OCI-LY1 (cell line): ENCODE data around the gene ADGRG3.

ENCODE experiments used
- EZH2 ChIP-seq: fragments of 200-600 bp; sonication (generic), shearing (Covaris generic); IDR thresholded peaks from 2 replicates; pipeline ENCODE4 v1.8.0; 2017; ENCODE audit warnings: borderline replicate concordance, mixed run types, mild to moderate bottlenecking, antibody characterized with exemption, low read length, moderate library complexity, mixed read lengths
- TF ChIP-seq, protein P1 (sequence below): fragments of 200-600 bp; sonication (generic), shearing (Covaris generic); IDR thresholded peaks from 2 replicates; pipeline ENCODE4 v1.5.1; 2017; ENCODE audit warnings: mild to moderate bottlenecking, antibody characterized with exemption, low read length, moderate library complexity, mixed read lengths

DNA sequence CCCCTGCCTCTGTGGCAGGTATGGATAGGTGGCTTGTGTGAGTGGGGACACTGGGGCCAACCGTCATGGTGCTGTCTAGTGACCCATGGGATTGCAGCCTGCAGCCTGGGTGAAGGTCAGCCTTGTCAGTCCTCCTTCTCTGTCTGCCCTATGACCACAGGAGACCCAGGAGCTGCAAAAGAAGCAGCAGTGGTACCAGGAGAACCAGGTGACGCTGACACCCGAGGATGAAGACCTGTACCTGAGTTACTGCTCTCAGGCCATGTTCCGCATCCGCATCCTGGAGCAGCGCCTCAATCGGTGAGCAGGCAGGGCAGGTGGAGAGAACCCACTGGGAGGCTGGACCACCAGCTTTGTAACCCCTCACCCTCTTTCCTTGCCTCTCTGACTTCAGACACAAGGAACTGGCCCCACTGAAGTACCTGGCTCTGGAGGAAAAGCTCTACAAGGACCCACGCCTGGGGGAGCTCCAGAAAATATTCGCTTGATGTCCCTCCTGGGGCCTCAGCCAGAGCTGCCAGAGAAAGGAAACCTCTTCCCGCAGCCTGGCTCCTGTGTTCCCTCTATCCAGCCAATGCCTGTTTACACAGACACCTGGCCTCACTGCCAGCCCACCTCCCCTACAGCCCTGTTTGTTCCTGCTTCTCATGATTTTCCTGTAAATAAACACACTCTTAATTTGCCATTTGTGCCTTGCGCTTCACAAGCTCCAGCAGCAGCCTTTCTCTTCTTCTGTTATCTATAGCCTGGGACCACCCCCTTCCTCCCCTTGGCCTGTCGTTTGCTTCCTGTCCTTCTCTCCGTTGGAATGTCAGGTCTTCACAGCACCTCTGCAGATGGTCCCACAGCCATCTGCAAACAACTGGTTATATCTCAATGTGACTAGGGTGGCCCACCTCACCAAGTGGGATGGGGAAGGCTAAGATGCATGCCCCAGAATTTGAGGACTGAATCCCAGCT is 62.9 kb downstream of the ADGRG3 start:
- TF ChIP-seq, protein P1, sequence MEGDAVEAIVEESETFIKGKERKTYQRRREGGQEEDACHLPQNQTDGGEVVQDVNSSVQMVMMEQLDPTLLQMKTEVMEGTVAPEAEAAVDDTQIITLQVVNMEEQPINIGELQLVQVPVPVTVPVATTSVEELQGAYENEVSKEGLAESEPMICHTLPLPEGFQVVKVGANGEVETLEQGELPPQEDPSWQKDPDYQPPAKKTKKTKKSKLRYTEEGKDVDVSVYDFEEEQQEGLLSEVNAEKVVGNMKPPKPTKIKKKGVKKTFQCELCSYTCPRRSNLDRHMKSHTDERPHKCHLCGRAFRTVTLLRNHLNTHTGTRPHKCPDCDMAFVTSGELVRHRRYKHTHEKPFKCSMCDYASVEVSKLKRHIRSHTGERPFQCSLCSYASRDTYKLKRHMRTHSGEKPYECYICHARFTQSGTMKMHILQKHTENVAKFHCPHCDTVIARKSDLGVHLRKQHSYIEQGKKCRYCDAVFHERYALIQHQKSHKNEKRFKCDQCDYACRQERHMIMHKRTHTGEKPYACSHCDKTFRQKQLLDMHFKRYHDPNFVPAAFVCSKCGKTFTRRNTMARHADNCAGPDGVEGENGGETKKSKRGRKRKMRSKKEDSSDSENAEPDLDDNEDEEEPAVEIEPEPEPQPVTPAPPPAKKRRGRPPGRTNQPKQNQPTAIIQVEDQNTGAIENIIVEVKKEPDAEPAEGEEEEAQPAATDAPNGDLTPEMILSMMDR, result no peak
- no peak for TF ChIP-seq EZH2
